HG03575 (cell line): ENCODE data around the gene TMSB4Y.

Source experiments
- ATAC-seq: cut with Tn5 transposase; IDR thresholded peaks from one replicate; pipeline ENCODE4 v1.9.1; 2021; ENCODE audit not compliant: unreplicated experiment, insufficient number of reproducible peaks, low FRiP score; ENCODE audit errors: extremely low read depth

TMSB4Y gene

GRCh38 chrY:13703568-13703968 is at the start of gene TMSB4Y:
TMSB4Y (plus strand) TSS chrY:13703899.
- ATAC-seq = no peak

GRCh38 chrY:13664162-13664561 is 39.5 kb upstream of the TMSB4Y start:
- no peak for ATAC-seq

- ATAC-seq = no peak
Observed at GRCh38 chrY:13671122-13671521, 32.6 kb upstream of the TMSB4Y start.

GRCh38 chrY:13702276-13702675 is 1.4 kb upstream of the TMSB4Y start:
- ATAC-seq = no peak

GRCh38 chrY:13704121-13704930 is 627 bp downstream of the TMSB4Y start:
- ATAC-seq = no peak

- ATAC-seq = no peak
Observed at GRCh38 chrY:13705197-13705596, 1.5 kb downstream of the TMSB4Y start.

GRCh38 chrY:13708038-13708437 is 4.3 kb downstream of the TMSB4Y start:
- ATAC-seq = no peak

- ATAC-seq = no peak
Observed at GRCh38 chrY:13718996-13719395, 15.3 kb downstream of the TMSB4Y start.

GRCh38 chrY:13729517-13729916 is 25.8 kb downstream of the TMSB4Y start:
- no peak for ATAC-seq

- ATAC-seq = no peak
Observed at GRCh38 chrY:13738618-13739017, 34.9 kb downstream of the TMSB4Y start.

GRCh38 chrY:13751289-13752071 is 47.8 kb downstream of the TMSB4Y start:
- no peak for ATAC-seq

GRCh38 chrY:13754661-13755060 is 51.0 kb downstream of the TMSB4Y start:
- no peak for ATAC-seq
